ENCODE measurements around the gene MACROD2. TPM values are rescaled to one million over a fixed set of nuclear protein-coding genes. Genes with fewer than 3 reads are reported as not detected.

The MACROD2 gene
- total and polyA plus RNA-seq, 2 of the 4 experiments (the other 2 are of a cell fraction), result not detected

GRCh38 chr20:14807224-14807623, 811.9 kb downstream of the MACROD2 start:
- no peak overlapping the region for H3K14ac ChIP-seq (replicated peaks; ENCODE audit: low read depth, low read length)
- H3K4me1 ChIP-seq (ENCODE audit: control insufficient read depth, insufficient read depth, low read length), result no peaks in the 10 kb centered on the region
- H3K36me3 ChIP-seq (ENCODE audit: control insufficient read depth, insufficient read depth, low read length), result no peaks in the 10 kb centered on the region
- ATAC-seq (ENCODE audit: low read depth), result no peak
- H3K56ac ChIP-seq (ENCODE audit: extremely low read depth, insufficient read depth, low read length), result no peak overlapping the region
- H3K4me2 ChIP-seq (ENCODE audit: low read depth, low read length), result no peak overlapping the region
- H2AK9ac ChIP-seq (replicated peaks; ENCODE audit: low read depth, low read length, poor library complexity), result no peak overlapping the region
- H4K91ac ChIP-seq (ENCODE audit: insufficient read depth, low read depth, low read length), result no peak overlapping the region
- no peak overlapping the region for H2BK5ac ChIP-seq (ENCODE audit: low read depth, low read length, poor library complexity, severe bottlenecking)
- H2AFZ ChIP-seq (replicated peaks; ENCODE audit: low read length, poor library complexity), result no peak overlapping the region
- H4K20me1 ChIP-seq (ENCODE audit: insufficient read depth, low read length), result no peaks in the 10 kb centered on the region
- no peak overlapping the region for H4K5ac ChIP-seq (ENCODE audit: low read depth, low read length)
- dilution Hi-C loops (cut with HindIII; ENCODE audit: low sequenced_read_pairs, unreplicated experiment), result no loop called here
- no peak overlapping the region for H3K9ac ChIP-seq (ENCODE audit: low read depth, low read length)
- H3K18ac ChIP-seq (ENCODE audit: low read depth, low read length), result no peak overlapping the region
- H3K23ac ChIP-seq (ENCODE audit: low read depth, low read length), result no peak overlapping the region
- ChIA-PET CTCF (no interaction called here), POLR2A (ENCODE audit: unreplicated experiment) (no interaction called here)
- H3K9me3 ChIP-seq (ENCODE audit: control insufficient read depth, insufficient read depth, low read length), result peaks cover 4% of the 10 kb centered on the region
- H2AK5ac ChIP-seq (ENCODE audit: low read depth, low read length), result no peak overlapping the region
- no peaks in the 10 kb centered on the region for H3K9me1 ChIP-seq (ENCODE audit: insufficient read depth, low read length)
- H3K27me3 ChIP-seq (ENCODE audit: control insufficient read depth, insufficient read depth, low read length), result no peaks in the 10 kb centered on the region
- no CpG with 5 or more reads among the region's 2 CpGs for WGBS, 2 experiments (ENCODE audit: extremely low coverage in 2 of 2, insufficient read length in 1 of 2)
- intact Hi-C loops (cut with micrococcal nuclease), result no loop called here
- no peak overlapping the region for H2BK15ac ChIP-seq (ENCODE audit: low read depth, low read length)
- no peak overlapping the region for H4K8ac ChIP-seq (ENCODE audit: low read depth in 2 of 2, low read length in 2 of 2)
- in situ Hi-C loops (cut with MboI; ENCODE audit: low sequenced_read_pairs), result no loop called here
- H2BK20ac ChIP-seq (ENCODE audit: low read depth, low read length), result no peak overlapping the region
- H3K27ac ChIP-seq (ENCODE audit: insufficient read depth, low read length), result no peak overlapping the region
- H3K4ac ChIP-seq (ENCODE audit: low read depth, low read length), result no peak overlapping the region
- TF ChIP-seq FOS (IDR thresholded peaks at IDR 0.05; ENCODE audit: low read depth, low read length) (no peak), NFE2L2 (IDR thresholded peaks at IDR 0.05; ENCODE audit: low read depth, low read length) (no peak), POLR2A (IDR thresholded peaks at IDR 0.05; ENCODE audit: low read depth, low read length) (no peak), CHD1 (IDR thresholded peaks at IDR 0.05; ENCODE audit: low read depth, low read length) (no peak), MXI1 (IDR thresholded peaks at IDR 0.05; ENCODE audit: borderline replicate concordance, low read depth, low read length) (no peak), BHLHE40 (IDR thresholded peaks at IDR 0.05; ENCODE audit: low read depth, low read length) (no peak), MAZ (IDR thresholded peaks at IDR 0.05; ENCODE audit: borderline replicate concordance, low read depth, low read length) (no peak), RAD21 (IDR thresholded peaks at IDR 0.05; ENCODE audit: low read length) (no peak), ELK1 (IDR thresholded peaks at IDR 0.05; ENCODE audit: borderline replicate concordance, low read depth, low read length) (no peak), CTCF (conservative IDR thresholded peaks at IDR 0.05; ENCODE audit: low read depth, low read length) (no peak), CEBPB (IDR thresholded peaks at IDR 0.05; ENCODE audit: low read depth, low read length) (no peak), MAFK (IDR thresholded peaks at IDR 0.05; ENCODE audit: low read depth, low read length) (no peak), RFX5 (IDR thresholded peaks at IDR 0.05; ENCODE audit: low read depth, low read length) (no peak), RCOR1 (IDR thresholded peaks at IDR 0.05; ENCODE audit: insufficient replicate concordance, low read length) (no peak), SMC3 (IDR thresholded peaks at IDR 0.05; ENCODE audit: low read depth, low read length) (no peak), USF2 (IDR thresholded peaks at IDR 0.05; ENCODE audit: low read depth, low read length) (no peak)
- H2BK120ac ChIP-seq (ENCODE audit: low read depth, low read length), result no peak overlapping the region
- no peak overlapping the region for H3K4me3 ChIP-seq (ENCODE audit: insufficient read depth, low read depth, low read length)
- no TSS peak for BruUV-seq (replicated peaks)
- no peaks in the 10 kb centered on the region for H3K79me1 ChIP-seq (ENCODE audit: low read depth in 1 of 2, low read length in 2 of 2)
- DNase-seq, result no peak

Data from IMR-90 (cell line).